K562 (cell line): Measurements from ENCODE around the gene MDK. TPM values are rescaled to one million over a fixed set of nuclear protein-coding genes. Genes with fewer than 3 reads are reported as not detected.
A peak's percentile ranks its signal among the peaks of the same experiment; 100 is the strongest.

ENCODE experiments used
- ATAC-seq: fragments of 200-7000 bp; cut with Tn5 transposase; 3 replicates; pipeline ENCODE4 v1.9.1; 2020; ENCODE audit warnings: moderate library complexity
- BruUV-seq: library from RNA; stranded (reverse); fragments of 400-500 nt; replicated peaks from 2 replicates; lab custom pipeline; 2021; lab: Mats Ljungman, UMichigan
- CTCF ChIA-PET: fragments of 300-600 bp; formaldehyde crosslinking; extraction: SDS; loops from one replicate; lab custom pipeline; 2021; ENCODE audit warnings: low intra/inter-chr PET ratio; lab: Yijun Ruan, JAX
- POLR2A ChIA-PET: fragments of 300-600, 350-650 bp; sonication (Branson Sonifier 250); formaldehyde crosslinking; extraction: SDS; loops from one replicate; lab custom pipeline; 2021; ENCODE audit warnings: antibody characterized with exemption, inconsistent platforms; lab: Yijun Ruan, JAX
- DNase-seq, 4 experiments: peaks; one replicate each; pipeline versions ENCODE4 v3.0.0 to v3.0.0-alpha.2; 2011 to 2018; ENCODE audit warnings: low spot score in 3 of 4, mixed read lengths in 3 of 4; ENCODE audit errors: extremely low read depth in 1 of 4
- FAIRE-seq: peaks from 2 replicates; lab custom pipeline; 2011; peaks lifted over from hg19 to GRCh38; lab: Jason Lieb, UNC
- H2AFZ ChIP-seq: 2 replicates; pipeline ENCODE4 v1.6.0; 2011; ENCODE audit warnings: low read depth, low read length, control low read depth, inconsistent platforms
- H3K27ac ChIP-seq: fragments of 200-600 bp; 3 replicates; pipeline ENCODE4 v1.8.0; 2011; ENCODE audit warnings: low read depth, mild to moderate bottlenecking, control low read depth, inconsistent platforms, low read length, moderate library complexity, mixed read lengths; ENCODE audit errors: extremely low read depth
- H3K27me3 ChIP-seq, 2 experiments: fragments of 300-600 bp in 1 of 2; 2 replicates in 1 of 2; 3 replicates in 1 of 2; pipeline versions ENCODE4 v1.6.0 to v1.8.0; 2011; ENCODE audit warnings: inconsistent platforms in 2 of 2, low read length in 2 of 2, mild to moderate bottlenecking in 1 of 2, mixed read lengths in 1 of 2, moderate library complexity in 1 of 2; ENCODE audit not compliant: control insufficient read depth in 2 of 2, insufficient read depth in 2 of 2
- H3K36me3 ChIP-seq: fragments of 300-600 bp; 3 replicates; pipeline ENCODE4 v1.8.0; 2011; ENCODE audit warnings: mild to moderate bottlenecking, low read length, inconsistent platforms; ENCODE audit not compliant: control insufficient read depth, insufficient read depth
- H3K4me1 ChIP-seq, 2 experiments: fragments of 200-600 bp in 1 of 2; replicated peaks in 1 of 2; 2 replicates in 1 of 2; 3 replicates in 1 of 2; pipeline versions ENCODE4 v1.5.1 to v1.8.0; 2011; ENCODE audit warnings: inconsistent platforms in 2 of 2, low read length in 2 of 2, mild to moderate bottlenecking in 1 of 2, mixed read lengths in 1 of 2, moderate library complexity in 1 of 2; ENCODE audit not compliant: control insufficient read depth in 2 of 2, insufficient read depth in 2 of 2
- H3K4me2 ChIP-seq: 2 replicates; pipeline ENCODE4 v1.6.1; 2011; ENCODE audit warnings: low read length, control low read depth, inconsistent platforms, mixed read lengths; ENCODE audit not compliant: insufficient read depth
- H3K4me3 ChIP-seq: fragments of 200-600 bp; sonication (generic), shearing (Covaris generic); 2 replicates; pipeline ENCODE4 v1.5.1; 2016; ENCODE audit warnings: control low read depth, inconsistent platforms
- H3K79me2 ChIP-seq: fragments of 200-600 bp; 3 replicates; pipeline ENCODE4 v1.8.0; 2011; ENCODE audit warnings: low read length, inconsistent platforms; ENCODE audit not compliant: control insufficient read depth, insufficient read depth
- H3K9ac ChIP-seq, 2 experiments: 2 replicates each; pipeline versions ENCODE4 v1.6.0 to v1.6.1; 2011; ENCODE audit warnings: low read depth in 2 of 2, low read length in 2 of 2, control low read depth in 1 of 2, inconsistent platforms in 1 of 2, mild to moderate bottlenecking in 1 of 2, mixed read lengths in 1 of 2; ENCODE audit not compliant: insufficient read depth in 1 of 2
- H3K9me1 ChIP-seq: one replicate; pipeline ENCODE4 v1.6.0; 2011; ENCODE audit warnings: inconsistent platforms, mild to moderate bottlenecking, low read length, moderate library complexity; ENCODE audit not compliant: control insufficient read depth, insufficient read depth
- H3K9me3 ChIP-seq: replicated peaks from 2 replicates; pipeline ENCODE4 v1.5.1; 2011; ENCODE audit warnings: low read depth, low read length, inconsistent platforms; ENCODE audit not compliant: control insufficient read depth, insufficient read depth
- H4K20me1 ChIP-seq: replicated peaks from 2 replicates; pipeline ENCODE4 v1.6.1; 2011; ENCODE audit warnings: low read length, inconsistent platforms, mixed read lengths; ENCODE audit not compliant: control insufficient read depth, insufficient read depth
- ARID1B ChIP-seq: fragments of 450-650 bp; IDR thresholded peaks from 2 replicates; pipeline ENCODE4 v1.6.1; 2016; ENCODE audit warnings: antibody characterized with exemption, mild to moderate bottlenecking, inconsistent platforms
- ETV1 ChIP-seq: fragments of 450-650 bp; conservative IDR thresholded peaks from 2 replicates; pipeline ENCODE4 v1.6.1; 2016; ENCODE audit warnings: missing genetic modification characterization, control low read depth, low read depth, missing compliant biosample characterization
- FOXK1 ChIP-seq: sonication (generic); formaldehyde crosslinking; IDR thresholded peaks from 2 replicates; pipeline ENCODE4 v1.8.0; 2022; ENCODE audit warnings: missing genetic modification reagents, mild to moderate bottlenecking, borderline replicate concordance
- GATAD2A ChIP-seq: fragments of 450-650 bp; IDR thresholded peaks from 2 replicates; pipeline ENCODE4 v1.6.1; 2017
- HNRNPH1 ChIP-seq: fragments of 200-400 bp; formaldehyde crosslinking; optimal IDR thresholded peaks from 2 replicates; pipeline ENCODE3; 2017; ENCODE audit warnings: low read depth, mild to moderate bottlenecking, low read length, moderate library complexity
- MLLT1 ChIP-seq, 2 experiments: fragments of 450-650 bp; IDR thresholded peaks; 2 replicates each; pipeline ENCODE4 v1.6.1; 2016
- MYNN ChIP-seq, 2 experiments: sonication (generic); formaldehyde crosslinking in 1 of 2; IDR thresholded peaks; 2 replicates each; pipeline versions ENCODE4 v1.5.0 to v1.6.1; 2016 to 2020; ENCODE audit warnings: antibody characterized with exemption in 1 of 2, missing genetic modification reagents in 1 of 2
- POLR3A ChIP-seq: IDR thresholded peaks from 2 replicates; pipeline ENCODE4 v1.6.1; 2011; ENCODE audit warnings: borderline replicate concordance, mild to moderate bottlenecking, moderate library complexity; ENCODE audit not compliant: insufficient read length, insufficient read depth; ENCODE audit errors: extremely low read depth
- SLC30A9 ChIP-seq: fragments of 250-450 bp; sonication (Bioruptor Pico); IDR thresholded peaks from 2 replicates; pipeline ENCODE4 v1.8.0; 2022; ENCODE audit warnings: mild to moderate bottlenecking, moderate library complexity
- XRCC4 ChIP-seq: IDR thresholded peaks from one replicate; pipeline ENCODE4 v1.6.1; 2011; ENCODE audit not compliant: insufficient read depth, insufficient read length; ENCODE audit errors: extremely low read depth
- ZBTB12 ChIP-seq: fragments of 250-450 bp; sonication (Bioruptor Pico); IDR thresholded peaks from 2 replicates; pipeline ENCODE4 v1.4.0; 2020
- ZNF41 ChIP-seq: fragments of 250-450 bp; sonication (Bioruptor Pico); conservative IDR thresholded peaks from 2 replicates; pipeline ENCODE4 v1.4.0; 2020; ENCODE audit warnings: mild to moderate bottlenecking
- ZNF551 ChIP-seq: fragments of 250-450 bp; sonication (Bioruptor Pico); IDR thresholded peaks from 2 replicates; pipeline ENCODE4 v1.5.0; 2021; ENCODE audit warnings: mild to moderate bottlenecking, moderate library complexity
- ZNF57 ChIP-seq: fragments of 450-650 bp; formaldehyde crosslinking; IDR thresholded peaks from 2 replicates; pipeline ENCODE4 v1.4.0; 2020; ENCODE audit warnings: mild to moderate bottlenecking, moderate library complexity
- ZNF584 ChIP-seq: fragments of 200-800 bp; sonication (Bioruptor generic); IDR thresholded peaks from 2 replicates; pipeline ENCODE4 v1.6.1; 2016; ENCODE audit warnings: low read depth, mild to moderate bottlenecking, missing genetic modification characterization, missing compliant biosample characterization
- WGBS: fragments of 100-300 bp; shearing (Covaris generic); methylation state at CpG from one replicate; pipeline ENCODE4 v1.1.6; 2016; ENCODE audit warnings: low coverage, mixed read lengths; ENCODE audit not compliant: insufficient coverage; ENCODE audit errors: missing lambda C conversion rate; 5-methylcytosine and 5-hydroxymethylcytosine counted together
- in situ Hi-C: fragments of 300-500 bp; cut with MboI; formaldehyde crosslinking; loops from 4 replicates; pipeline ENCODE4 v1.15.0; 2018; ENCODE audit warnings: inconsistent platforms, mixed read lengths
- intact Hi-C: fragments of 100-400 bp; cut with micrococcal nuclease; formaldehyde crosslinking; loops from 2 replicates; pipeline ENCODE4 v1.14.2; 2022
- polyA plus RNA-seq, 8 experiments: library from polyadenylated mRNA; depleted of rRNA in 4 of 8; stranded (reverse) in 5 of 8; unstranded in 3 of 8; fragments of >200 nt; fragmentation: Nextera tagmentation in 2 of 8; fragmentation: Illumina TruSeq in 1 of 8; extraction: Ambion mirVana in 2 of 8; extraction: Trizol in 1 of 8; gene quantifications; 2 replicates each; pipeline versions ENCODE4 v1.2.1 to v1.2.3, GENCODE V29; 2011 to 2014; ENCODE audit warnings: inconsistent platforms in 1 of 8, missing spikeins in 1 of 8
- total RNA-seq, 7 experiments: library from RNA; depleted of rRNA in 6 of 7; stranded (reverse); fragments of >200 nt in 6 of 7; fragmentation: Illumina TruSeq in 2 of 7; extraction: Trizol in 2 of 7; gene quantifications; 2 replicates each; pipeline versions ENCODE4 v1.2.1 to v1.2.3, GENCODE V29; 2011 to 2021; ENCODE audit warnings: low replicate concordance in 1 of 7
- TF ChIP-seq, protein P1 (sequence below): fragments of 450-650 bp; IDR thresholded peaks from 2 replicates; pipeline ENCODE4 v1.6.1; 2016
- TF ChIP-seq, protein P2 (sequence below): fragments of 250-450 bp; sonication (Bioruptor Pico); IDR thresholded peaks from 2 replicates; pipeline ENCODE4 v1.4.0; 2020; ENCODE audit warnings: mild to moderate bottlenecking

MDK gene
- total and polyA plus RNA-seq, 9 of the 15 experiments (the other 6 are each of a cell fraction or from before 2014, with no cell fraction given) = 20.7 to 700 (median 350) TPM

DNA sequence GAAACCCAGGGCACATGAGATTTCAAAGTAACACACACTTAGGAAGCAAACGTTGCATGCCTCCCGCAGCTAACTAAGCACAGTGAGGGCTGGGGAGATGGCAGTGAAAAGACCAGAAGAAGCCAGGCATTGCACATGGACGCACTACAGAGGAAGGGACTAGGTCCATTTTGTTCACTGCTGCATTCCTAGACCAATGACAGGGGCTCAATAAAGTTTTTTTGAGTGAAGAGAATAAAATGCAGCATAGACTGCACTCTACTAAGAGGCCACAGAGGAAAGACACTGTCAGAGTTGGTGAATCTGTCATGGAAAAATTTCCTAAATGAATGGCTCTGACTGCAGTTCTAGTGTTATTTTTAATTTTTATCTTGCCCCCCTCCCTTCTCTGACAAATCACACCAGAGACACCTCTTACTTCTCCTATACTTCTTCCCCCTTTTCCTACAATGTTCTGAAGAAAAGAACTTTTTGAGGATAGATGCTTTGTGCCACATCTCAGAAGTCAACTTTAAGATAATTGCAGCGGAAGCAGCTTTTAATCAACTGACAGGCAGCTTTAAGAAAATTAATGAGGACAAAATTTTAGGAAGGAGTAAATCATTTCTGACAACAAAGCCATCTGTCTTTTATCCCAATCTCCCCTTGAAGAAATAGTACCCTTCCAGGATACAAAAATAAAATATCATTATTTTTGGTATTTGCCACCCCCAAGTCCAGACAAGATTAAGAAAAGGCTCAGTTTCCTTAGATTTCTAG is 44.9 kb downstream of the MDK start:
- no peaks in the 10 kb centered on the region; the same call in 1 of the 2 replicates for H4K20me1 ChIP-seq
- WGBS = 63% methylated on average over 4 of the region's 4 CpGs
- peaks cover 16% of the 10 kb centered on the region; the same call in 2 of the 3 replicates for H3K36me3 ChIP-seq
- in situ Hi-C loops (no loop called here), intact Hi-C loops (no loop called here)
- H2AFZ ChIP-seq = no peak overlapping the region
- DNase-seq (no peak), ATAC-seq (no peak), FAIRE-seq (no peak)
- no peaks in the 10 kb centered on the region for H3K9me1 ChIP-seq
- H3K9me3 ChIP-seq = no peaks in the 10 kb centered on the region
- no peak overlapping the region for H3K4me2 ChIP-seq
- ChIA-PET CTCF (no interaction called here), POLR2A (interaction anchor here (0.5 to 0.7 kb wide), 2 partner anchors 9 to 245 kb away, joined by 3 read pairs; no protein-coding TSS in a partner anchor)
- H3K4me1 ChIP-seq = peaks cover 0 to 27% of the 10 kb centered on the region in 2 experiments; a peak in 4 of 5 replicates
- BruUV-seq = no TSS peak
- H3K79me2 ChIP-seq = 0 out of 3 replicates have a peak, but pooled peaks cover 2% of the 10 kb centered on the region
- no peaks in the 10 kb centered on the region for H3K27me3 ChIP-seq
- H3K4me3 ChIP-seq = no peak overlapping the region
- peak overlapping the region; percentile 37; the same call in 1 of the 3 replicates for H3K27ac ChIP-seq
- H3K9ac ChIP-seq = no peak overlapping the region
- no peak for TF ChIP-seq ZNF551 (CRISPR knock-in tag)
- TF ChIP-seq ZNF584 (CRISPR knock-in tag) = 0 out of 2 replicates have a peak, but pooled peaks have one; percentile 19
- no peak for TF ChIP-seq ZBTB12 (CRISPR knock-in tag)
- TF ChIP-seq MLLT1 (IDR thresholded peaks at IDR 0.05) = no peak
- TF ChIP-seq ZNF41 (CRISPR knock-in tag) = no peak
- TF ChIP-seq POLR3A = no peak
- TF ChIP-seq HNRNPH1 = no peak
- TF ChIP-seq MYNN (IDR thresholded peaks at IDR 0.05) = no peak
- TF ChIP-seq MYNN (CRISPR knock-in tag; IDR thresholded peaks at IDR 0.05) = no peak
- no peak for TF ChIP-seq GATAD2A
- peak; percentile 98 for TF ChIP-seq ETV1 (tag)
- no peak for TF ChIP-seq SLC30A9 (CRISPR knock-in tag)
- no peak for TF ChIP-seq ZNF57 (CRISPR knock-in tag)
- TF ChIP-seq, protein P1, sequence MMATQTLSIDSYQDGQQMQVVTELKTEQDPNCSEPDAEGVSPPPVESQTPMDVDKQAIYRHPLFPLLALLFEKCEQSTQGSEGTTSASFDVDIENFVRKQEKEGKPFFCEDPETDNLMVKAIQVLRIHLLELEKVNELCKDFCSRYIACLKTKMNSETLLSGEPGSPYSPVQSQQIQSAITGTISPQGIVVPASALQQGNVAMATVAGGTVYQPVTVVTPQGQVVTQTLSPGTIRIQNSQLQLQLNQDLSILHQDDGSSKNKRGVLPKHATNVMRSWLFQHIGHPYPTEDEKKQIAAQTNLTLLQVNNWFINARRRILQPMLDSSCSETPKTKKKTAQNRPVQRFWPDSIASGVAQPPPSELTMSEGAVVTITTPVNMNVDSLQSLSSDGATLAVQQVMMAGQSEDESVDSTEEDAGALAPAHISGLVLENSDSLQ = peak; percentile 75
- TF ChIP-seq ARID1B = peak; percentile 72
- TF ChIP-seq, protein P2, sequence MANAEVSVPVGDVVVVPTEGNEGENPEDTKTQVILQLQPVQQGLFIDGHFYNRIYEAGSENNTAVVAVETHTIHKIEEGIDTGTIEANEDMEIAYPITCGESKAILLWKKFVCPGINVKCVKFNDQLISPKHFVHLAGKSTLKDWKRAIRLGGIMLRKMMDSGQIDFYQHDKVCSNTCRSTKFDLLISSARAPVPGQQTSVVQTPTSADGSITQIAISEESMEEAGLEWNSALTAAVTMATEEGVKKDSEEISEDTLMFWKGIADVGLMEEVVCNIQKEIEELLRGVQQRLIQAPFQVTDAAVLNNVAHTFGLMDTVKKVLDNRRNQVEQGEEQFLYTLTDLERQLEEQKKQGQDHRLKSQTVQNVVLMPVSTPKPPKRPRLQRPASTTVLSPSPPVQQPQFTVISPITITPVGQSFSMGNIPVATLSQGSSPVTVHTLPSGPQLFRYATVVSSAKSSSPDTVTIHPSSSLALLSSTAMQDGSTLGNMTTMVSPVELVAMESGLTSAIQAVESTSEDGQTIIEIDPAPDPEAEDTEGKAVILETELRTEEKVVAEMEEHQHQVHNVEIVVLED (CRISPR knock-in tag) = no peak
- no peak for TF ChIP-seq FOXK1
- no peak for TF ChIP-seq XRCC4
